ENCODE measurements around the gene TAF11.
"Not testable (repeated sequence)": the region's sequence is repeated elsewhere in the genome, so short reads cannot be mapped to it uniquely, and the experiment has no call there.

TAF11 gene

GRCh38 chr6:34865107-34865506, 22.7 kb downstream of the TAF11 start:
- DNase-seq (ENCODE audit: low spot score) = no peak

- DNase-seq (ENCODE audit: low spot score) = no peak
Measured at GRCh38 chr6:34864007-34864406, 23.8 kb downstream of the TAF11 start.

- DNase-seq (ENCODE audit: low spot score) = no peak
Measured at GRCh38 chr6:34860776-34861175, 27.1 kb downstream of the TAF11 start.

- no peak for DNase-seq (ENCODE audit: low spot score)
Measured at GRCh38 chr6:34859951-34860350, 27.9 kb downstream of the TAF11 start.

- no peak for DNase-seq (ENCODE audit: low spot score)
Measured at GRCh38 chr6:34858681-34859080, 29.2 kb downstream of the TAF11 start.

GRCh38 chr6:34855463-34855862, 32.4 kb downstream of the TAF11 start:
- DNase-seq (ENCODE audit: low spot score) = no peak

- DNase-seq (ENCODE audit: low spot score) = no peak
Measured at GRCh38 chr6:34852406-34853085, 35.3 kb downstream of the TAF11 start.

GRCh38 chr6:34851361-34851760, 36.5 kb downstream of the TAF11 start:
- no peak for DNase-seq (ENCODE audit: low spot score)

GRCh38 chr6:34849066-34849465, 38.8 kb downstream of the TAF11 start:
- DNase-seq (ENCODE audit: low spot score) = not testable (repeated sequence)

GRCh38 chr6:34839666-34840352, 48.0 kb downstream of the TAF11 start:
- DNase-seq (ENCODE audit: low spot score) = no peak

- DNase-seq (ENCODE audit: low spot score) = no peak
Measured at GRCh38 chr6:34837528-34837927, 50.3 kb downstream of the TAF11 start.

GRCh38 chr6:34836451-34836850, 51.4 kb downstream of the TAF11 start:
- no peak for DNase-seq (ENCODE audit: low spot score)

- no peak for DNase-seq (ENCODE audit: low spot score)
Measured at GRCh38 chr6:34836008-34836407, 51.8 kb downstream of the TAF11 start.

- no peak for DNase-seq (ENCODE audit: low spot score)
Measured at GRCh38 chr6:34834789-34835518, 52.9 kb downstream of the TAF11 start.

- DNase-seq (ENCODE audit: low spot score) = no peak
Measured at GRCh38 chr6:34832942-34833341, 54.9 kb downstream of the TAF11 start.

GRCh38 chr6:34829137-34829536, 58.7 kb downstream of the TAF11 start:
- DNase-seq (ENCODE audit: low spot score) = no peak
